Measurements from ENCODE around the gene ASIC5. TPM values are rescaled to one million over a fixed set of nuclear protein-coding genes. Genes with fewer than 3 reads are reported as not detected.

ASIC5 gene
- total and polyA plus RNA-seq, 9 donors = 0.19 TPM; not detected in 8

DNA sequence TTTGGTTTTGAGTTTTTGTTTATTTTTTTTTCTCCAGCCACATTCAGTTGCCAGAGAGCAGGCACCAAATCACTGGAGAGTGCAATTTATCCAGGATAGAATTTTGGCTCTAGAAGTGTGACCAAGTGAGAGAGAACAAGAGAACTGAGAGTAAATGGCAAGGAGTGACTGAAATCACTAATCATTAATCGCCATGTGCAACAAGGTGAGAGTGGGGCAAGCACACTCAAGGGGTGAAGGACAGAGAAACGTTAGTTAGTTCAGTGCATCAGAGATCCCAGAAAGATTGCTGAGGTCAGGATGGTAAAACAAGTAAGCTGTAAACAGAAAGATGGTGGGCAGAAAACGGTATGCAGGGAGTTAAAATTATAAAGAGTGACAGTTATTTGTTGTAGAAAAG is 17.8 kb upstream of the ASIC5 start:
- H3K4me3 ChIP-seq (ENCODE audit: low read length) = no peak overlapping the region
- H3K27me3 ChIP-seq (ENCODE audit: control insufficient read depth, insufficient read depth, low read length) = no peaks in the 10 kb centered on the region
- H3K27ac ChIP-seq (ENCODE audit: low read length) = no peak overlapping the region
- no peak for DNase-seq
- WGBS (ENCODE audit: insufficient coverage) = 85% methylated on average over 2 of the region's 3 CpGs
- H3K4me1 ChIP-seq (ENCODE audit: control insufficient read depth, insufficient read depth, low read length) = no peaks in the 10 kb centered on the region
- no peaks in the 10 kb centered on the region for H3K36me3 ChIP-seq (ENCODE audit: control insufficient read depth, insufficient read depth, low read length)
- no peaks in the 10 kb centered on the region for H3K9me3 ChIP-seq (replicated peaks; ENCODE audit: control insufficient read depth, low read depth, low read length)

DNA sequence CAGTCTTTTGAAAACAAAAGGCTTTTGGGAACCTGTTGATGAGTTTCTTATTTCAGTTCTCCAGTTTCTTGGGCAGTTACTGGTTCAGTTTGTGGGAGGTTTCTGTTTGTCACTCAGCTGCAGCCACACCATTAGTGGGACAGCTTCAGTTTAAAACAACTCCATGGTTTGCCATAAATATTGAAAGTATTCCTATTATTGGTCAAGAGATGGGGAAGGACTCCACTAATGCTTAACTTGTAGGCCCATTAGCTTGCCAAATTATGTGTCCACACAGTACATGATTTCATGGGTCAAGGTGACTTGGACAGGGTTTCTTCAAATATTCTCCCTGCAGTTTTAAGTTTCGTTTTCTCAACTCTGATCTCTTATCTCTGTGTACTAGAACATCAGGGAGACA is 15.5 kb upstream of the ASIC5 start:
- H3K4me3 ChIP-seq (ENCODE audit: low read length) = no peak overlapping the region
- no peak for DNase-seq
- H3K27ac ChIP-seq (ENCODE audit: low read length) = no peak overlapping the region
- no peaks in the 10 kb centered on the region for H3K36me3 ChIP-seq (ENCODE audit: control insufficient read depth, insufficient read depth, low read length)
- no peaks in the 10 kb centered on the region for H3K4me1 ChIP-seq (ENCODE audit: control insufficient read depth, insufficient read depth, low read length)
- peaks cover 2% of the 10 kb centered on the region for H3K9me3 ChIP-seq (replicated peaks; ENCODE audit: control insufficient read depth, low read depth, low read length)
- WGBS (ENCODE audit: insufficient coverage) = no CpG with 5 or more reads among the region's 1 CpG
- no peaks in the 10 kb centered on the region for H3K27me3 ChIP-seq (ENCODE audit: control insufficient read depth, insufficient read depth, low read length)

DNA sequence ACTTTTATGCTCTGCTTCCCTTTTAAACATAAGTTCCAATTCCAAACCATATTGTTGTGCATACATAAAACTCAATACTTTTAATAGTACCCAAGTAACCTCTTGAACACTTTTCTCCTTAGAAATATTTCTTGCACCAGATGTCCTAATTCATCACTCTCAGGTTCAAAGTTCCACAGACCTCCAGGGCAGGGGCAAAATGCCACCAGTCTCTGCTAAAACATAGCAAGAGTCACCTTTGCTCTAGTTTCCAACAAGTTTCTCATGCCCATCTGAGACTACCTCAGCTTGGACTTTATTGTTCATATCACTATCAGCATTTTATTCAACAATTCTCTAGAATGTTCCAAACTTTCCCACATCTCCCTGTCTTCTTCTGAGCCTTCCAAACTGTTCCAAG is 13.7 kb upstream of the ASIC5 start:
- H3K4me1 ChIP-seq (ENCODE audit: control insufficient read depth, insufficient read depth, low read length) = no peaks in the 10 kb centered on the region
- H3K27me3 ChIP-seq (ENCODE audit: control insufficient read depth, insufficient read depth, low read length) = no peaks in the 10 kb centered on the region
- peaks cover 6% of the 10 kb centered on the region for H3K9me3 ChIP-seq (replicated peaks; ENCODE audit: control insufficient read depth, low read depth, low read length)
- H3K4me3 ChIP-seq (ENCODE audit: low read length) = no peak overlapping the region
- DNase-seq = no peak
- H3K27ac ChIP-seq (ENCODE audit: low read length) = no peak overlapping the region
- no peaks in the 10 kb centered on the region for H3K36me3 ChIP-seq (ENCODE audit: control insufficient read depth, insufficient read depth, low read length)

DNA sequence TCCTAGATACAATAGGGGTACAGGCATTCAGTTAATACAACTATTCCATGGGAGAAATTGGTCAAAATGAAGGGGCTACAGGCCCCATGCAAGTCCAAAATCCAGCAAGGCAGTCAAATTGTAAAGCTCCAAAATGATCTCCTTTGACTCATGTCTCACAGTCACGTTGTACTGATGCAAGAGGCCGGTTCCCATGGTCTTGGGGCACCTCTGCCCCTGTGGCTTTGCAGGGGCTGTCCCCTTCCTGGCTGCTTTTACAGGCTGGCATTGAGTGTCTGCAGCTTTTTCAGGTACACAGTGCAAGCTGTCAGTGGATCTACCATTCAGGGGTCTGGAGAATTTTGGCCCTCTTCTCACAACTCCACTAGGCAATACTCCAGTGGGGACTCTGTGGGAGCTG is 12.5 kb upstream of the ASIC5 start:
- Histone ChIP-seq H3K4me1 (ENCODE audit: control insufficient read depth, insufficient read depth, low read length) (no peaks in the 10 kb centered on the region), H3K27me3 (ENCODE audit: control insufficient read depth, insufficient read depth, low read length) (no peaks in the 10 kb centered on the region), H3K4me3 (ENCODE audit: low read length) (no peak overlapping the region), H3K36me3 (ENCODE audit: control insufficient read depth, insufficient read depth, low read length) (no peaks in the 10 kb centered on the region), H3K9me3 (replicated peaks; ENCODE audit: control insufficient read depth, low read depth, low read length) (peaks cover 6% of the 10 kb centered on the region), H3K27ac (ENCODE audit: low read length) (no peak overlapping the region)
- 25% methylated on average over 2 of the region's 2 CpGs for WGBS (ENCODE audit: insufficient coverage)
- DNase-seq = no peak

DNA sequence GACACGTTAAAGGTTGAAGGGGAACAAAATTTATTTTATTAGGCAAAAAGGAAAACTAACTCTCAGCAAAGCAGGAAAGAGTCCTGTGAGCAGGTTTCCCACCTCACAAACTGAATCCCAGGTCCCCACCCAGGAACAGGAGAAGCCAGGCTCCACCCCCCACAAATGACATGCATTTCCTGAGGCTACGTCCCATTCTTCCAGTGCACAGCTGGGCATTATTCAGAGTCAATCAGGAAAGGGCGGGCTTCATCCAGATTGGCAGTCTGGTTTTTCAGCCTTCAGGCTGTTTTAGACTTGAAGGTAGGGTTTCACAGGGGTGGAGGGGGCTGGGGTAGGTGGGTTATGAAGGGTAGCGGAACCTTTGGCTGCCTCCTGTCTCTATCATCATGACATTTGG is 11.9 kb upstream of the ASIC5 start:
- WGBS (ENCODE audit: insufficient coverage) = 80% methylated on average over 2 of the region's 4 CpGs
- DNase-seq = no peak

DNA sequence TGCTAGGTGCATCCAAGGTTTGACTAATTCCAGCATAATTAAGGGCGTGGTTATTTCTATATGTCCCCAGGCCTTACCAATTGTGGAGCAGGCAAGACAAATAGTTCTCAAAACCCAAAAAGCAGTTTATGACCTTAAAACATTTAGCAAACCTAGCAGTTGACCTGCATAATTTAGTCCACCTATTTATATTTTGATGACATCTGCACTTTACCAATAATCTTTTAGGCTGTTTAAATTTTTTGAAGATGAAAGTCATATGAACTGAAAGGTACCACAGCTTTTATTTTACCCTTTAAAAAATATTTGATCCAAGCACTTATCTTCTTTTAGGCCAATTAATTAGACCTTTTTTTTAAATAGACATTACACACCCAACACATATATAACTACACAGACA is 9.8 kb upstream of the ASIC5 start:
- H3K9me3 ChIP-seq (replicated peaks; ENCODE audit: control insufficient read depth, low read depth, low read length) = peaks cover 6% of the 10 kb centered on the region
- H3K36me3 ChIP-seq (ENCODE audit: control insufficient read depth, insufficient read depth, low read length) = no peaks in the 10 kb centered on the region
- no CpG with 5 or more reads among the region's 1 CpG for WGBS (ENCODE audit: insufficient coverage)
- no peak for DNase-seq
- H3K27ac ChIP-seq (ENCODE audit: low read length) = no peak overlapping the region
- H3K4me1 ChIP-seq (ENCODE audit: control insufficient read depth, insufficient read depth, low read length) = no peaks in the 10 kb centered on the region
- no peak overlapping the region for H3K4me3 ChIP-seq (ENCODE audit: low read length)
- H3K27me3 ChIP-seq (ENCODE audit: control insufficient read depth, insufficient read depth, low read length) = no peaks in the 10 kb centered on the region

More for the DNA sequence above, 11.9 kb upstream of the ASIC5 start:
- Histone ChIP-seq H3K4me3 (ENCODE audit: low read length) (no peak overlapping the region), H3K9me3 (replicated peaks; ENCODE audit: control insufficient read depth, low read depth, low read length) (peaks cover 6% of the 10 kb centered on the region), H3K36me3 (ENCODE audit: control insufficient read depth, insufficient read depth, low read length) (no peaks in the 10 kb centered on the region), H3K27ac (ENCODE audit: low read length) (no peak overlapping the region), H3K4me1 (ENCODE audit: control insufficient read depth, insufficient read depth, low read length) (no peaks in the 10 kb centered on the region), H3K27me3 (ENCODE audit: control insufficient read depth, insufficient read depth, low read length) (no peaks in the 10 kb centered on the region)

DNA sequence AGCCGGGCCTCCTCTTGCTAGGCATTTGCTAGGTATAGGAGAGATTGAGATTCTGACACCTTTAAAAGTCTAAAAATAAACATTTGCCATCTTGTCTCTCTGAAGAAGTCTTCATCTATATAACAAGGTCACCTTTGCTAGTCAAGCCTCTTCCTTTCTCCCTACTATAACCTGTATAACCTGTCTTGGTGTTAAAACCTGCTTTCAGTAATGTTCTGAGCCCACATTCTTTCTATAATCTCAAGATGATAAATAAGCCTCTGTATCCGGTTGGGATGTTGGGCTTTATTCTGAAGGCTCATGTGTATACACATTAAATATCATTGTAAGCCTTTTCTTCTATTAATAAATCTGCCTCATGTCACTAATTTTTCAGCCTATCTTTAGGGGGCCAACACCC is 10.2 kb downstream of the ASIC5 start:
- DNase-seq = no peak
- Histone ChIP-seq H3K9me3 (replicated peaks; ENCODE audit: control insufficient read depth, low read depth, low read length) (no peaks in the 10 kb centered on the region), H3K4me1 (ENCODE audit: control insufficient read depth, insufficient read depth, low read length) (no peaks in the 10 kb centered on the region), H3K27me3 (ENCODE audit: control insufficient read depth, insufficient read depth, low read length) (no peaks in the 10 kb centered on the region), H3K27ac (ENCODE audit: low read length) (no peak overlapping the region), H3K36me3 (ENCODE audit: control insufficient read depth, insufficient read depth, low read length) (no peaks in the 10 kb centered on the region), H3K4me3 (ENCODE audit: low read length) (no peak overlapping the region)
- WGBS (ENCODE audit: insufficient coverage) = no CpG with 5 or more reads among the region's 2 CpGs

DNA sequence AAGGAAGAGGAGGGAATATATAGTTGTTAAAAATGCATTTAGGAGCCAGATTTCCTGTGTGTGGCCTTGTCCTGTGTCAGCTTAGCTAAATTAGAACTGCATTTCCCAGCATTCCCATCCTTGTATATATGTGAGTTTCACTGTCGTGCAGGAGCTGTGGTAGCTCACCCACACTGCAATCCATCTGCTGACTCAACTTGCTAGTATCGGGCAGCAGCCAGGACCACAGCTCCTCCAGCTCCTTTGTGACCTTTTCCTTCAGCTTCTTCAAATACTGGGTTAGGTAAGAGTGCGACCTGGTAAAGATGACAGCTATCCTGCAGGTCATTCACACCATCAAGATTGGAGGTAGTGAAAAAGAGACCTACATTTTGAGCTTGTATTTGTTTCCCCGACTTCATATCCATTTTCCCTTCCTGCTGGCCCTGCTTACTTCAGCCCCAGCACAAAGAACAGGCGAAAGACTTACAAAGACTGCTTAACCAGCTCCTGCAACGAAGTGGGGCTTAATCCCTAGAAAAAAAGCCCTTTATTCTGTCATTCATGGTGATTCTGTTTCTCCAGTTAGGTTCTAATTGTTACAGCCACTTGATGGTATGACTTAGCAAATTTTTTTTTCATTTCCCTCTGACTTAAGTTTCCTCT is 11.4 kb downstream of the ASIC5 start:
- H3K27ac ChIP-seq (ENCODE audit: low read length) = no peak overlapping the region
- H3K9me3 ChIP-seq (replicated peaks; ENCODE audit: control insufficient read depth, low read depth, low read length) = no peaks in the 10 kb centered on the region
- no peaks in the 10 kb centered on the region for H3K36me3 ChIP-seq (ENCODE audit: control insufficient read depth, insufficient read depth, low read length)
- H3K4me1 ChIP-seq (ENCODE audit: control insufficient read depth, insufficient read depth, low read length) = no peaks in the 10 kb centered on the region
- H3K27me3 ChIP-seq (ENCODE audit: control insufficient read depth, insufficient read depth, low read length) = no peaks in the 10 kb centered on the region
- 86% methylated on average over 2 of the region's 6 CpGs for WGBS (ENCODE audit: insufficient coverage)
- no peak overlapping the region for H3K4me3 ChIP-seq (ENCODE audit: low read length)
- no peak for DNase-seq

DNA sequence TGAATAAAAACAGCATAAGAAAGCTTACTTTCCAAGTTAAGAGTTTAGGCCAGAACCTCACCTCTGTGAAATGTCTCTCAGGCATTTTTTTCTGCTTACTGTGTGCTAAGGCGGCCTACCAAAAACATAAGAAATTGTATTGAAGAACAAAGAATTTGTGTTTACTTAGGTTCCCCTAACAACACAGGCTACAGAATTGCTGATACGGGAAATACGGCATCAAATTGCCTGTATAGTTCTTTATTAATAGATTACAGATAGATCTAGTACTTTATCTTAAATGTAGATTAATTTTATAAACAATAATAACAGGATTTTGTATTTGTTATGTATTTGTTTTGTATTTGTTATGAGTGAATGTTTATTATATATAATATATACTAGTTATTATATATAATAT is 12.9 kb downstream of the ASIC5 start:
- no peak for DNase-seq
- Histone ChIP-seq H3K9me3 (replicated peaks; ENCODE audit: control insufficient read depth, low read depth, low read length) (peaks cover 3% of the 10 kb centered on the region), H3K4me3 (ENCODE audit: low read length) (no peak overlapping the region), H3K4me1 (ENCODE audit: control insufficient read depth, insufficient read depth, low read length) (no peaks in the 10 kb centered on the region), H3K36me3 (ENCODE audit: control insufficient read depth, insufficient read depth, low read length) (no peaks in the 10 kb centered on the region), H3K27ac (ENCODE audit: low read length) (no peak overlapping the region), H3K27me3 (ENCODE audit: control insufficient read depth, insufficient read depth, low read length) (no peaks in the 10 kb centered on the region)
- whole genome bisulfite sequencing (ENCODE audit: insufficient coverage) = no CpG with 5 or more reads among the region's 3 CpGs

DNA sequence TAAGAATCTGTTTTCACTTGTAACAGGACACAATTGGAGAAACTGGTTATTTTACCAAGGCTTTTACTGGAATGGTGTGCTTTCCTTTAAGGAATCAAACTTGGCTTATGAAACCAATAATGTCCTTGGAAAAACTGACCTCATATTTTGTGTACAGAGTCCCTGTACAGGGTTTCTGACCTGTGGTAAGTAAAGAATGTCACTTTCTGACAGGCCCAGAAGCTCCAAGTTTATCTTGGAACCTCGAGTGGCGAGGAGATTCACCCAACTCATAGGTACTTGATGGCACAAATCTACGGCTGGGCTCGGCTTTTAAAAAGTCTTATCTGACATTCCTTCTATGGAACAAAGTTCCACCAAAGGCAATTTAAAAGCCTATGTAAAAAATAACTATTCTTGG is 17.0 kb downstream of the ASIC5 start:
- H3K4me3 ChIP-seq (ENCODE audit: low read length) = no peak overlapping the region
- no peaks in the 10 kb centered on the region for H3K36me3 ChIP-seq (ENCODE audit: control insufficient read depth, insufficient read depth, low read length)
- no peaks in the 10 kb centered on the region for H3K4me1 ChIP-seq (ENCODE audit: control insufficient read depth, insufficient read depth, low read length)
- no peak overlapping the region for H3K27ac ChIP-seq (ENCODE audit: low read length)
- DNase-seq = no peak
- H3K27me3 ChIP-seq (ENCODE audit: control insufficient read depth, insufficient read depth, low read length) = no peaks in the 10 kb centered on the region
- H3K9me3 ChIP-seq (replicated peaks; ENCODE audit: control insufficient read depth, low read depth, low read length) = peaks cover 5% of the 10 kb centered on the region
- 90% methylated on average over 2 of the region's 4 CpGs for WGBS (ENCODE audit: insufficient coverage)

DNA sequence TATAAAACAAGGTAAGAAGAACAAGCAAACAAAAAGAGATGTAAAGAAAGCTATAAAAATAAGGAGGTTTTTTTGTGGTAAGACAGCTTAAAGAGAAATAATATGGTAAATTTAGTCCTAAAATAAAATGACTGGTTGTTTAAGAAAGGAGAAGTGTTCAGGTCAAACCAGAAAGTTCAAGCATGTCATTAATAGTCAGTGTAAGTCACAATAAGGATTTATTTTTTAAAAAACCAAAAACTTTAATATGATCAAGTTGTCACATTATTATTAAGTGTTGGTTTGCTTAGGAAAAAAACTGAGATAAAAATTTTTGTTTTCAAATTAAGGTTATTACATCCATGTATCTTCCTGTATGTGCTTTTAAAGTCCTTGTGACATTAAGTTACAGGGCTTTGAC is 19.1 kb downstream of the ASIC5 start:
- H3K4me1 ChIP-seq (ENCODE audit: control insufficient read depth, insufficient read depth, low read length) = no peaks in the 10 kb centered on the region
- no peak overlapping the region for H3K4me3 ChIP-seq (ENCODE audit: low read length)
- H3K36me3 ChIP-seq (ENCODE audit: control insufficient read depth, insufficient read depth, low read length) = no peaks in the 10 kb centered on the region
- peaks cover 5% of the 10 kb centered on the region for H3K9me3 ChIP-seq (replicated peaks; ENCODE audit: control insufficient read depth, low read depth, low read length)
- DNase-seq = no peak
- no peaks in the 10 kb centered on the region for H3K27me3 ChIP-seq (ENCODE audit: control insufficient read depth, insufficient read depth, low read length)
- no peak overlapping the region for H3K27ac ChIP-seq (ENCODE audit: low read length)

All from muscle of leg (tissue), 11 donors.